Gastroesophageal sphincter (tissue), 4 donors: ENCODE results near the gene C1orf116. TPM values are rescaled to one million over a fixed set of nuclear protein-coding genes. Genes with fewer than 3 reads are reported as not detected.

Experiments used
- ATAC-seq: fragments of 150-250 bp; one replicate; pipeline ENCODE4 v1.9.1; 2016; ENCODE audit warnings: mild to moderate bottlenecking, moderate library complexity
- H3K27ac ChIP-seq, 4 donors: fragments of 200-600 bp; sonication (generic) in 3 of 4; 1 replicate in 3 of 4; 2 replicates in 1 of 4; pipeline ENCODE4 v1.5.1; 2016 to 2019
- H3K27me3 ChIP-seq: fragments of 200-600 bp; sonication (generic); one replicate; pipeline ENCODE4 v1.5.1; 2019
- H3K36me3 ChIP-seq, 2 donors: fragments of 200-600 bp; sonication (generic); one replicate each; pipeline ENCODE4 v1.5.1; 2019; ENCODE audit warnings: control low read depth in 1 of 2
- H3K4me1 ChIP-seq, 3 donors: fragments of 200-600 bp; sonication (generic); 1 replicate in 2 of 3; 2 replicates in 1 of 3; pipeline ENCODE4 v1.5.1; 2016 to 2019; ENCODE audit warnings: control low read depth in 2 of 3
- H3K4me3 ChIP-seq, 2 donors: fragments of 200-600 bp; sonication (generic); one replicate each; pipeline ENCODE4 v1.5.1; 2019; ENCODE audit warnings: mild to moderate bottlenecking in 1 of 2, moderate library complexity in 1 of 2
- H3K9me3 ChIP-seq, 3 donors: fragments of 200-600 bp; sonication (generic); one replicate each; pipeline ENCODE4 v1.5.1; 2017 to 2019; ENCODE audit warnings: control low read depth in 2 of 3
- EP300 ChIP-seq: sonication (generic); formaldehyde crosslinking; IDR thresholded peaks from one replicate; pipeline ENCODE4 v1.6.1; 2017; ENCODE audit warnings: antibody characterized with exemption, mild to moderate bottlenecking
- POLR2A ChIP-seq, 2 donors: fragments of 450-650 bp; IDR thresholded peaks; one replicate each; pipeline ENCODE4 v1.6.1; 2017; ENCODE audit warnings: antibody characterized with exemption in 2 of 2, mild to moderate bottlenecking in 2 of 2, moderate library complexity in 1 of 2
- POLR2AphosphoS5 ChIP-seq: sonication (generic); formaldehyde crosslinking; IDR thresholded peaks from one replicate; pipeline ENCODE4 v1.6.1; 2017; ENCODE audit warnings: antibody characterized with exemption
- WGBS, 2 donors: methylation state at CpG; one replicate each; pipeline ENCODE4 v1.1.5; 2018; ENCODE audit warnings: low coverage in 1 of 2; 5-methylcytosine and 5-hydroxymethylcytosine counted together
- total RNA-seq, 4 donors: library from RNA; depleted of rRNA; stranded (reverse); fragments of >200 nt; gene quantifications; one replicate each; pipeline ENCODE4 v1.1.0, GENCODE V29; 2016
- TF ChIP-seq, protein P1 (sequence below), 4 experiments: fragments of 200-600 bp in 2 of 4; fragments of 450-650 bp in 2 of 4; sonication (generic) in 1 of 4; IDR thresholded peaks; one replicate each; pipeline ENCODE4 v1.5.1; 2017 to 2019; ENCODE audit warnings: antibody characterized with exemption in 4 of 4, mild to moderate bottlenecking in 2 of 4, moderate library complexity in 2 of 4

Gene C1orf116
- total RNA-seq, 4 donors from 2014 or later = 0.19 to 3.7 (median 1.4) TPM; not detected in 1

DNA sequence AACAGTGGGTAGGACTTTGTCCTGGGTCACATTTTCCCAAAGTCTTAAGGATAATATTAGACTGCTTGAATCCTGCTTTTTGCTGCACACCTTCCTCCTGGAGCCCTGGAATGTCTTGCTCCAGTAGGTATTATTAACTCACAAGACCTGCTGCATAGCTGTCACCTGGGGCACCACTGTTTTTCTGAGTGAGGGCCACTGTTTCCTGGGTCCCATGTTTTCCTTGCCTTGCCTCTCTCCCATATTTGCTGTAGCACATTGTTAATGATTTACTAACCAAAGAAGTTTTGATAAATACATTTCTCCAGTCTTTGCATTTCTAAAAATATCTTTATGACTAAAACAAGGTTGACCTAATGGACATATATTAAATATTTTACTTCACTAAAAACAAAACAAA, 39.8 kb downstream of the C1orf116 start:
- no peaks in the 10 kb centered on the region for H3K4me1 ChIP-seq
- H3K9me3 ChIP-seq = no peaks in the 10 kb centered on the region
- H3K27ac ChIP-seq = no peak overlapping the region
- no peak overlapping the region for H3K4me3 ChIP-seq
- TF ChIP-seq POLR2A (IDR thresholded peaks at IDR 0.05) = no peak
- TF ChIP-seq EP300 = no peak
- TF ChIP-seq POLR2AphosphoS5 = no peak
- TF ChIP-seq, protein P1, sequence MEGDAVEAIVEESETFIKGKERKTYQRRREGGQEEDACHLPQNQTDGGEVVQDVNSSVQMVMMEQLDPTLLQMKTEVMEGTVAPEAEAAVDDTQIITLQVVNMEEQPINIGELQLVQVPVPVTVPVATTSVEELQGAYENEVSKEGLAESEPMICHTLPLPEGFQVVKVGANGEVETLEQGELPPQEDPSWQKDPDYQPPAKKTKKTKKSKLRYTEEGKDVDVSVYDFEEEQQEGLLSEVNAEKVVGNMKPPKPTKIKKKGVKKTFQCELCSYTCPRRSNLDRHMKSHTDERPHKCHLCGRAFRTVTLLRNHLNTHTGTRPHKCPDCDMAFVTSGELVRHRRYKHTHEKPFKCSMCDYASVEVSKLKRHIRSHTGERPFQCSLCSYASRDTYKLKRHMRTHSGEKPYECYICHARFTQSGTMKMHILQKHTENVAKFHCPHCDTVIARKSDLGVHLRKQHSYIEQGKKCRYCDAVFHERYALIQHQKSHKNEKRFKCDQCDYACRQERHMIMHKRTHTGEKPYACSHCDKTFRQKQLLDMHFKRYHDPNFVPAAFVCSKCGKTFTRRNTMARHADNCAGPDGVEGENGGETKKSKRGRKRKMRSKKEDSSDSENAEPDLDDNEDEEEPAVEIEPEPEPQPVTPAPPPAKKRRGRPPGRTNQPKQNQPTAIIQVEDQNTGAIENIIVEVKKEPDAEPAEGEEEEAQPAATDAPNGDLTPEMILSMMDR (IDR thresholded peaks at IDR 0.05) = no peak
- H3K27me3 ChIP-seq = peaks cover 12% of the 10 kb centered on the region
- H3K36me3 ChIP-seq = no peaks in the 10 kb centered on the region
- no peak for ATAC-seq

DNA sequence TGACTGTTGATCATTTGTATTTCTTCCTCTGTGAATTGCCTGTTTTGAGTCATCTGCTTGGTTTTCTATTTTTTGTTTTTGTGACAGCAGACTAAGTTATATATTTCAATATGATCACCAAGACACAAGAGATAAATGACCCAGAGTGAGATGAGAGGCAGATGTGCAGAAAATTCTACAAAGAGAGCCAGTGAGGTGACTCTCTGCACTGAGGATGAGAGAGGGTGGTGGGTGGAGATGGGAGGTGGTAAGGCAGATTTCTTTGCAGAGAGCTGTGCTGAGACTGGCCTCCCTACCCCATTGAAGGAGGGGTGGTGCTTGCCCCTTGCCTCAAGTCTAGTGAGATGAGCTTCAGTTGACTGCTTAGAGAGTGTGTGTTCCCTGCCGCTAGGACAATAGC, 44.7 kb downstream of the C1orf116 start:
- ATAC-seq = no peak
- WGBS, 2 donors = no CpG with 5 or more reads among the region's 1 CpG

DNA sequence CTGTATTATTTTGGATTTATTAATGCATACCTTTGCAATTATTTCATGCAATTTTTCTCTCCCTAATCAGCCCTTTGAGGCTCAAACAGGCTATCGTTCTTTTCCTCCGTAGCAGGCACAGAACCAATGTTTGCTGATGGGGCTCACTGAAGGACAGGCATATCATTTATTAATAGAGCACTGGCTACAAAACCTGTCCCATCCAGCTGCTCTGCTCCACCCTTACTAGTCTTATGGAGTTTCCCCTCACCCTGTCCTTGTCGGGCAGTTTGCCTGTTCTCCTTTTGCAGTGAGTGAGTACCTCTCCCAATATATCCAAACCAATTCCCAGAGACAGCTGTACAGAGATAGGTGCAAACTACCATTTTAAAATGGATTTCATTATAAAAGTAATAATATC, 45.7 kb downstream of the C1orf116 start:
- TF ChIP-seq, protein P1 (IDR thresholded peaks at IDR 0.05) = no peak
- no peak for TF ChIP-seq EP300
- no peak for TF ChIP-seq POLR2A (IDR thresholded peaks at IDR 0.05)
- TF ChIP-seq POLR2AphosphoS5 = no peak
- no peak for ATAC-seq

More for the DNA sequence above, 44.7 kb downstream of the C1orf116 start:
- no peak overlapping the region for H3K27ac ChIP-seq
- H3K4me1 ChIP-seq = no peaks in the 10 kb centered on the region
- no peaks in the 10 kb centered on the region for H3K9me3 ChIP-seq
- no peaks in the 10 kb centered on the region for H3K36me3 ChIP-seq
- TF ChIP-seq EP300 (no peak), POLR2AphosphoS5 (no peak), POLR2A (IDR thresholded peaks at IDR 0.05) (no peak)
- TF ChIP-seq, protein P1 (IDR thresholded peaks at IDR 0.05) = no peak
- H3K27me3 ChIP-seq = peaks cover 6% of the 10 kb centered on the region
- no peak overlapping the region for H3K4me3 ChIP-seq

DNA sequence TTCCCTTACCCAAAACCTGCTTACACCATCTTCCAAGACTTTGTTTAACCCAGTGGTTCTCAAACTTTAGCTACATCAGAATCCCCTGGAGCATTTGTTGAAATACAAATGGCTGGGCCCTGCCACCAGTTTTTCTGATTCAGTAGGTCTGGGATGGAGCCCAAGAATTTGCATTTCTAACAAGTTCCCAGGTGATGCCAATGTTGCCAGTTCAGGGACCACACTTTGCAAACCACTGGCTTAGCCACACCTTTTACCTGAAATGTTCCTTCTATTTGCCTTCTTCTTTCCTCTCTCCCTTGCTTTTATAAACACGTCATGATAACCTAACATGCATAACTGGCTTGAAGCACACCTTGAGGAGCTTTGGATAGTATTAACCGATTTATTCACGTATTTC, 46.2 kb downstream of the C1orf116 start:
- no peaks in the 10 kb centered on the region for H3K36me3 ChIP-seq
- TF ChIP-seq POLR2A (IDR thresholded peaks at IDR 0.05) (no peak), EP300 (no peak), POLR2AphosphoS5 (no peak)
- TF ChIP-seq, protein P1 (IDR thresholded peaks at IDR 0.05) = no peak
- H3K4me3 ChIP-seq = no peak overlapping the region
- ATAC-seq = no peak
- H3K27ac ChIP-seq = no peak overlapping the region
- H3K9me3 ChIP-seq = no peaks in the 10 kb centered on the region
- no peaks in the 10 kb centered on the region for H3K27me3 ChIP-seq
- no peaks in the 10 kb centered on the region for H3K4me1 ChIP-seq
- WGBS, 2 donors = 72 to 93% methylated on average over 3 of the region's 3 CpGs

More for the DNA sequence above, 45.7 kb downstream of the C1orf116 start:
- no peak overlapping the region for H3K4me3 ChIP-seq
- no peaks in the 10 kb centered on the region for H3K27me3 ChIP-seq
- no peak overlapping the region for H3K27ac ChIP-seq
- no peaks in the 10 kb centered on the region for H3K9me3 ChIP-seq
- H3K4me1 ChIP-seq = no peaks in the 10 kb centered on the region
- H3K36me3 ChIP-seq = no peaks in the 10 kb centered on the region
- WGBS, 2 donors = 31 to 82% methylated on average over 3 of the region's 3 CpGs

DNA sequence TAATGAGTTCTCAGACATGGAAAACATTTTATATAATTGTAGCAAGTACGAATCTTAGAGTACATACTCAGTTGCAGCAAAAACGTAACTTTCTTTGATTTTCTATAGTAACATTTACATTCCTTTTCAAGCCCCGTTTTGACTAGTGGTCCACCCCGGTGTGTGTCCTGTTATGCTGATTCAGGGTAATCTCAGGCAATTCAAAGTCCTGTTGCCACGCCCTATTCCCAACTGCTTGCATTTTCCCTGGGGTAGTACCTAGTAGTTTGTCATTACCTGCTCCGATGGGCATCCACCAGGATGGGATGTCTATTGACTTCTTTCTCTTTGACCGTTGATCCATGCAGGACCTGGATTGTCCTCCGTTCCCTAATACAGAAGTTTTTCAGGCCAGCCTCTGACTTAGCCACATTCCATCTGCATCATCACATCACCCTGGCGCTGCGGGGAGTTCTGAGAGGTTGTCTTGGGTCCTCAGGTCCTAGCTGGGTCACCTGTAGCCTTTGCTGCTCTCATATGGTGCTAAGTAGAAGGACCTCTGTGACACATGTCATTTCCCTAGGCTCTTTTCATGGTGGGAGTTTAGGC, 47.3 kb downstream of the C1orf116 start:
- TF ChIP-seq EP300 = no peak
- TF ChIP-seq, protein P1 (IDR thresholded peaks at IDR 0.05) = no peak
- TF ChIP-seq POLR2A (IDR thresholded peaks at IDR 0.05) = no peak
- TF ChIP-seq POLR2AphosphoS5 = no peak
- Histone ChIP-seq H3K27me3 (peaks cover 3% of the 10 kb centered on the region), H3K9me3 (no peaks in the 10 kb centered on the region), H3K36me3 (no peaks in the 10 kb centered on the region), H3K4me3 (no peak overlapping the region), H3K27ac (no peak overlapping the region), H3K4me1 (no peaks in the 10 kb centered on the region)
- 63 to 77% methylated on average over 9 to 10 of the region's 10 CpGs for WGBS, 2 donors
- no peak for ATAC-seq
